Transverse colon (tissue), 4 donors: ENCODE results near the gene SDR42E2. TPM values are rescaled to one million over a fixed set of nuclear protein-coding genes. Genes with fewer than 3 reads are reported as not detected.

Experiments used
- DNase-seq: peaks from one replicate; pipeline ENCODE4 v3.0.0-alpha.2; 2019
- H3K27ac ChIP-seq, 4 donors: fragments of 200-600 bp; sonication (generic); 2 replicates each; pipeline ENCODE4 v1.5.1; 2016 to 2018; ENCODE audit warnings: inconsistent platforms in 4 of 4
- H3K27me3 ChIP-seq: fragments of 200-600 bp; sonication (generic); 2 replicates; pipeline ENCODE4 v1.5.1; 2017; ENCODE audit warnings: inconsistent platforms
- H3K36me3 ChIP-seq, 4 donors: fragments of 200-600 bp; sonication (generic); 2 replicates each; pipeline ENCODE4 v1.5.1; 2017 to 2019; ENCODE audit warnings: inconsistent platforms in 4 of 4
- H3K4me1 ChIP-seq, 4 donors: fragments of 200-600 bp; sonication (generic); 2 replicates each; pipeline ENCODE4 v1.5.1; 2017 to 2020; ENCODE audit warnings: inconsistent platforms in 4 of 4
- H3K4me3 ChIP-seq, 4 donors: fragments of 200-600 bp; sonication (generic); 1 replicate in 1 of 4; 2 replicates in 3 of 4; pipeline versions ENCODE4 v1.5.1 to v1.6.1; 2017 to 2019; ENCODE audit warnings: inconsistent platforms in 4 of 4
- H3K9me3 ChIP-seq, 2 donors: fragments of 200-600 bp; sonication (generic); 2 replicates each; pipeline ENCODE4 v1.5.1; 2017 to 2019; ENCODE audit warnings: inconsistent platforms in 2 of 2
- CTCF ChIP-seq, 5 experiments: fragments of 200-600 bp in 3 of 5; fragments of 450-650 bp in 2 of 5; sonication (generic) in 3 of 5; IDR thresholded peaks; 1 replicate in 2 of 5; 2 replicates in 3 of 5; pipeline ENCODE4 v1.5.1; 2016 to 2017; ENCODE audit warnings: antibody characterized with exemption in 5 of 5, inconsistent platforms in 3 of 5, mild to moderate bottlenecking in 2 of 5, moderate library complexity in 1 of 5
- EP300 ChIP-seq: sonication (generic); formaldehyde crosslinking; IDR thresholded peaks from one replicate; pipeline ENCODE4 v1.6.1; 2017; ENCODE audit warnings: antibody characterized with exemption, low read depth
- POLR2A ChIP-seq: fragments of 450-650 bp; IDR thresholded peaks from one replicate; pipeline ENCODE4 v1.6.1; 2016; ENCODE audit warnings: antibody characterized with exemption, mild to moderate bottlenecking, moderate library complexity
- POLR2AphosphoS5 ChIP-seq, 3 donors: sonication (generic); formaldehyde crosslinking; IDR thresholded peaks; one replicate each; pipeline ENCODE4 v1.6.1; 2016; ENCODE audit warnings: antibody characterized with exemption in 3 of 3
- WGBS, 2 donors: methylation state at CpG; one replicate each; pipeline ENCODE4 v1.1.5; 2018; ENCODE audit warnings: low coverage in 1 of 2; 5-methylcytosine and 5-hydroxymethylcytosine counted together
- in situ Hi-C, 4 donors: fragments of 200-750 bp; cut with MboI; loops; one replicate each; pipeline versions ENCODE4 v1.15.0 to v1.15.1; 2017; ENCODE audit warnings: low sequenced_read_pairs in 3 of 4, low pct_ligation_motif_present in 1 of 4, low pct_unique_long_range_greater_than_20kb in 1 of 4
- intact Hi-C: fragments of 100-400 bp; cut with DNase I; formaldehyde crosslinking; loops from one replicate; pipeline ENCODE4 v1.15.1; 2023; ENCODE audit warnings: low total_unique reads
- total RNA-seq, 4 donors: library from RNA; depleted of rRNA; stranded (reverse); fragments of >200 nt; gene quantifications; one replicate each; pipeline ENCODE4 v1.1.0, GENCODE V29; 2016

Gene SDR42E2
- total RNA-seq, 4 donors from 2014 or later: not detected

GRCh38 chr16:22192261-22193062, 30.2 kb downstream of the SDR42E2 start:
- in situ Hi-C loops: no loop called here
- Histone ChIP-seq H3K27me3 (no peaks in the 10 kb centered on the region), H3K4me3 (peak overlapping the region in 2 of 4 donors; percentile 43 to 66), H3K9me3 (no peaks in the 10 kb centered on the region), H3K27ac (peak overlapping the region; percentile 89 to 99 (median 96)), H3K4me1 (peaks cover 14 to 55% (median 28%) of the 10 kb centered on the region in 4 donors), H3K36me3 (no peaks in the 10 kb centered on the region)
- peak; percentile 86 for DNase-seq
- WGBS, 2 donors: 20 to 31% methylated on average over 14 to 16 of the region's 16 CpGs
- intact Hi-C loops: no loop called here
- TF ChIP-seq EP300 (no peak), CTCF (IDR thresholded peaks at IDR 0.05) (no peak), POLR2AphosphoS5 (IDR thresholded peaks at IDR 0.05) (peak in 2 of 3 donors; percentile 13 to 58), POLR2A (peak; percentile 15)

GRCh38 chr16:22193063-22193411, 30.7 kb downstream of the SDR42E2 start:
- H3K27me3 ChIP-seq: no peaks in the 10 kb centered on the region
- DNase-seq: no peak
- 94 to 100% methylated on average over 2 of the region's 2 CpGs for WGBS, 2 donors
- no peaks in the 10 kb centered on the region for H3K9me3 ChIP-seq
- in situ Hi-C loops: no loop called here
- TF ChIP-seq CTCF (IDR thresholded peaks at IDR 0.05) (no peak), POLR2AphosphoS5 (IDR thresholded peaks at IDR 0.05) (no peak), POLR2A (no peak), EP300 (no peak)
- no peaks in the 10 kb centered on the region for H3K36me3 ChIP-seq
- peak overlapping the region; percentile 89 to 99 (median 96) for H3K27ac ChIP-seq
- intact Hi-C loops: no loop called here
- no peak overlapping the region for H3K4me3 ChIP-seq
- peaks cover 14 to 54% (median 28%) of the 10 kb centered on the region in 4 donors for H3K4me1 ChIP-seq

- intact Hi-C loops: no loop called here
- 70 to 81% methylated on average over 3 to 9 of the region's 9 CpGs for WGBS, 2 donors
- no peaks in the 10 kb centered on the region for H3K27me3 ChIP-seq
- TF ChIP-seq EP300 (no peak), POLR2A (no peak), CTCF (IDR thresholded peaks at IDR 0.05) (no peak), POLR2AphosphoS5 (IDR thresholded peaks at IDR 0.05) (no peak)
- H3K9me3 ChIP-seq: no peaks in the 10 kb centered on the region
- no peak overlapping the region for H3K4me3 ChIP-seq
- peak overlapping the region; percentile 72 to 85 (median 80) for H3K27ac ChIP-seq
- H3K4me1 ChIP-seq: peaks cover 7 to 43% (median 13%) of the 10 kb centered on the region in 4 donors
- in situ Hi-C loops: loop anchor here in 1 of 4 donors (5.0 kb wide), 1 partner anchor 102 kb away; the partner anchor contains the start of gene POLR3E
- no peaks in the 10 kb centered on the region for H3K36me3 ChIP-seq
- no peak for DNase-seq
These were observed 32.6 kb downstream of the SDR42E2 start for GRCh38 chr16:22194707-22195444.

- H3K4me1 ChIP-seq: peaks cover 7 to 46% (median 13%) of the 10 kb centered on the region in 4 donors
- in situ Hi-C loops (loop anchor here in 1 of 4 donors (5.0 kb wide), 1 partner anchor 102 kb away; the partner anchor contains the start of gene POLR3E), intact Hi-C loops (no loop called here)
- no peak for DNase-seq
- no peaks in the 10 kb centered on the region for H3K36me3 ChIP-seq
- H3K27me3 ChIP-seq: no peaks in the 10 kb centered on the region
- no peaks in the 10 kb centered on the region for H3K9me3 ChIP-seq
- peak overlapping the region in 2 of 4 donors; percentile 31 to 62 for H3K4me3 ChIP-seq
- H3K27ac ChIP-seq: peak overlapping the region; percentile 72 to 85 (median 80)
- TF ChIP-seq CTCF (IDR thresholded peaks at IDR 0.05) (no peak), EP300 (no peak), POLR2A (no peak), POLR2AphosphoS5 (IDR thresholded peaks at IDR 0.05) (no peak)
These were observed 33.1 kb downstream of the SDR42E2 start for GRCh38 chr16:22195445-22195694.
